Muscle of back (tissue), 11 donors: ENCODE data around the gene C6orf163. TPM values are rescaled to one million over a fixed set of nuclear protein-coding genes. Genes with fewer than 3 reads are reported as not detected.

Experiments used
- DNase-seq, 3 donors: peaks; one replicate each; pipeline versions ENCODE4 v3.0.0 to v3.0.0-alpha.2; 2013
- polyA plus RNA-seq, 10 donors: library from polyadenylated mRNA; unstranded; fragments of 120-200 nt; gene quantifications; one replicate each; pipeline ENCODE4 v1.2.1, GENCODE V29; 2013; ENCODE audit not compliant: insufficient read length in 10 of 10

C6orf163 gene
- polyA plus RNA-seq, 10 donors, result 0.81 to 2.6 (median 1.4) TPM

DNA sequence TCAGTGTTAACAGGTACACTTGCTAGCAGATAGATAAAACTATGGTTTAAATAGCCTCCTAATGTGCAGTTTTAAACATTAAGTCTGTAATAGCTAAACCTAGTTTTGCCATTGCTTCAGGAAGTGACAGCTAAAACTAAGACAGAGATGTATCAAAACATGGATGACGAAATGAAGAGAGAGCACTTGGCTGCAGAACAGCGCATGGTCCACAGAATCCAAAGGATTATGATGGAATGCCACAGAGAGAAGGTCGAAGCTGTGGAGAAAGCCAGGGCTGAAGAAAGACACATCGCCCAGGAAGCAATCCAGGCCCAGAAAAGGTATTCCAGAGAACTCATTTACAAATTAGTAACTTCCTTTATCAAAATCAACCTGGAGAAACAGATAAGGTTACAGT, 11.6 kb downstream of the C6orf163 start:
- no peak for DNase-seq

DNA sequence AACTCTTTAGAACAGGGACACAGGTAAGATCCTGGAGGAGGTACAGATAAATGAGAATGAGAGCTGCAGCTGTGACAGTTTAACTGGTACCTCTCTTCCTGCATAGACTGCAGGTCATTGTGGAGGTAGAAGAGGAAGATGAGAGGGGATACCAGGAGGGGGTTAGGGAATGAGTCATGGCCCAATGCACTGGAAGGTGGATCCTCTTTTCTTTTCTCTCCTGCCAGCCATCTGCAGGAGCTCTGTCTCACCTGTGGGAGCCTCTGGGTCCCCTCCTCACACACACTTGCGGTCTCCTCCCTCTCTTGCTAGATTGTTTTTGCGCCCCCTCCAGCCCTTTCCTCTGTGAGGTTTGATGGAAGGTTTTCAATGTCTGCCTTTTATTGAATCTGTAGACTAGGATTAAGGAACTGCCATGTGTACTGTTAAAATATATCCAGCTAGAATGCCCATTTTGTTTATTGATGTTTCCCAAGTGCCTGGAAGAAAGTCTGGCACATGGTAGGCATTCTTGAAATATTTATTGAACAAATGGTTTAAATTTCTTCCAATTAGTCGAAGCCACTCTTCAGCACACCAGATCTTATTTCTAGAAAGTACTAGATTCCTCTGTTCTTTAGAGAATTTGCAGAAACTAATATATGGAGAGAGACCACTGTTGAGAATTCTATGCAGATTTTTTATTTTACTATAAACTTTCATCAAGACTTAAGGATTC, 13.0 kb downstream of the C6orf163 start:
- DNase-seq, result no peak

DNA sequence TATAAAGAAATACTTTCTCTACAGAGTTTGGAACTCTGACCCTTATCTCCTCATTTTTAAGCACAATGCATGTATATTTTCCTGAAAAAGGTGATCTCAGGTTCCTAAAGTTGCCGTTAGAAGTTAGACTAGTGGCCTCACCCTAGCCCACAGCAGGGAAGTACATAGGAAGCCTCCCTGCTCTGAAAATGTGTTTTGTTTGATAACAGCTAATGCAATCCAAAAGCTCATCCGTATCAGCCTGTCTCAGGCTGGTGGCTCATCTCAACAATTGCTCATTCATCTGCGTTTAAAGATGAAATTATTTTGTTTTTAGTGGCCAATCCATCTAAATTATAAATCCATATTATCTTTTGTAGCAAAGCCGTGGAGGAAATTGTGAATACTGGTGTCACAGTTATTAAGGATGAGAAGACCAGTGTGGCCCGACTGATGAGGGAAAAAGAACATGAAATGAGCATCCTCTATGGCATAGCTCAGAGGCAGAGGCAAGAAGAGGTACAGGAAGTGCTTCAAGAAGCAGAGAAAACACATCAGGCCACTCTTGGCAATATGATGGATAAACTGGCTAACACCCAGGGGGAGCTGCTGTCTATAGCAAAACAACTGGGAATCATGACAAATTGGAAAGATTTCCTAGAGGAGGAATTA, 20.1 kb downstream of the C6orf163 start:
- no peak for DNase-seq

DNA sequence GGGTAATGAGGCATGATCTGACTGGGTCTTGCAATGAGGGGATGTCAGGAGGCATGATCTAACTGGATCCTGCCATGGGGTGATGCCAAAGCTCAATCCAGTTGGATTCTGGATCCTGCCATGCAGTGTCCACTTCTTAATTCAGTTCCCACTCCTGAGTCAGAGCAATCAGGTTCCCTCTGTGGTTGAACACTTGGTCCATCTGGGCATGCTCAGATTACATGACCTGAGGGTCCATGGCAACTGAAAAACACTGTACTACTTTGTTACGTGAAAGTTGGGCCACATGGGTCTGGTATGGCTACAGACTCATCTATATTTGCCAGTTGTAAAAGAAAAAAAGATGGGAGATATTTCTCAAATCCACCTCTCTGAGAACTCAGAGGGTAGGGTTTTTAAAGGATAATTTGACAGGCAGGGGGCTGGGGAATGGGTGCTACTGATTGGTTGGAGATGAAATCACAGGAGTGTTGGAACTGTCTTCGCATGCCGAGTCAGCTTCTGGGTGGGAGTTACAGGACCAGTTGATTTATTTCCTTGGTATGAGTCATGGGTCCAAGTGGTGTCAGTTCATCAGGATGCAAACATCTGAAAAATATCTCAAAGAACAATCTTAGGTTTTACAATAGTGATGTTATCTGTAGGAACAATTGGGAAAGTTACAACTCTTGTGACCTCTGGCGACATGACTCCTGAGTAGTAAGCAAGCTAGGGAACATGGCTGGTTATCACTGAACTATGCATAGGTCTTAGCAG, 21.6 kb downstream of the C6orf163 start:
- peak in 1 of 3 donors; percentile 3 for DNase-seq

DNA sequence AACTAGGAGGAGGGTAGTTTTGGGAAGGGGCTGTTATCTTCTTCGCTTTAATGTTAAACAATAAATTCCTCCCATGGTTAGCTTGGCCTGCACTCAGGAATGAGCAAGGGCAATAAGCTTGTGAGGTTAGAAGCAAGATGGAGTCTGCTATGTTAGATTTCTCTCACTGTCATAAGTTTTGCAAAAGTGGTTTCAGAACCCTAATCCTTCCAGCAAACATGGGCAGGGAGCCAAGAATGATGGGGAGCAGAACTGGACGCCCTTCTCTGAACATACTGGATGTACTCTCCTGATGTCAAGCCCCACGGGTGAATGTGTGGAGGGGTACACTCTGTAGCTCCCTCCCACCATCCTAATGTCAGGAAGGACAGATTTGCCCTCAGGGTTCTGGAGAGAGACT, 22.3 kb downstream of the C6orf163 start:
- DNase-seq, result no peak

DNA sequence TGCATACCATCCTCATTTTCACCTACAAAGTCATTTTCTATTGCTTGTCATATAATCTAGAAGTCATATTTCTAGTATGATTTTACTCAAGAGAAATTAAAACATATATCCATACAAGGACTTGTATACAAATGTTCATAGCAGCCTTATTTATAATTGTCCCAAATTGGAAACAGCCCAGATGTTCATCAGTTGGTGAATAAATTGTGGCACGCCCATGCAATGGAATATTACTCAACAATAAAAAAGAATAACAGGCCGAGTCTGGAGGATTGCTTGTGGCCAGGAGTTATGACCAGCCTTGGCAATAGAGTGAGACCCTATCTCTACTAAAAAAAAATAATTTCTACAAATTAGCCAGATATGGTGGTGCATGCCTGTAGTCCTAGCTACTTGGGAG, 28.8 kb downstream of the C6orf163 start:
- no peak for DNase-seq

DNA sequence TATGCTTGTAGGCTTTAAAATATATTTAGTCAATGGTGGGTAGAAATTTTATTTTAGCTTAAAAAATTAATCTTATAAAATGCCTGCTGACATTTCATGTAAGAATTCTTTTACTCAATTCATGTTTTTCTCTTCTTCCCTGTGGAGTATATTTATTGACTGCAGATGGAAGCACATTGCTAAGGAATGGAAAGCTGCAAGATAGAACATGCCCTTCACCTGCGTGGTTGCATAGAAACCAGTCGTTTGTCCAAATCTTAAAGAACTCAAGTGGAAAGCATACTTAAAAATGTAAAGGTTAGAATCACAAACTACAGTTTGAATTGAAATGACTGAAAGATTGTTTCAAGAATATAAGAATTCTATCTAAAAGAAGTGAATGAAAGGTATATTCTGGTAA, 30.7 kb downstream of the C6orf163 start:
- DNase-seq, result no peak

DNA sequence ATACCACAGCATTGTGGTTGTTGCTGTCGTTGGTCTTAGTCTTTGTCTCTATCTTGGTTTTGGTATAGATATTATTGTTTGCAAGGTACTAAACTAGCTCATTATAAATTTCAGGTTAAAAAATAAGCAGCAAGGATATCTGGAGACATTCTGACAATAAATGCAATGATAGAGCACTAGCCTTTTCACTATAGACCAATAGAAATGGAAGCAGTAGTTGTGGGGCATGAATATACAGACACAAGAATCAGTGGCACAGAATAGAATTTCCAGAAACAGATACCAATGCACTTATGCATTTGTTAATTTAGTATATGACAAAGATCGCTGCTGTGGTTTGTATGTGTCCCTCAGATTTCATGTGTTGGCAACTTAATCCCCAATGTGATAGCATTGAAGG, 32.0 kb downstream of the C6orf163 start:
- DNase-seq, result no peak

DNA sequence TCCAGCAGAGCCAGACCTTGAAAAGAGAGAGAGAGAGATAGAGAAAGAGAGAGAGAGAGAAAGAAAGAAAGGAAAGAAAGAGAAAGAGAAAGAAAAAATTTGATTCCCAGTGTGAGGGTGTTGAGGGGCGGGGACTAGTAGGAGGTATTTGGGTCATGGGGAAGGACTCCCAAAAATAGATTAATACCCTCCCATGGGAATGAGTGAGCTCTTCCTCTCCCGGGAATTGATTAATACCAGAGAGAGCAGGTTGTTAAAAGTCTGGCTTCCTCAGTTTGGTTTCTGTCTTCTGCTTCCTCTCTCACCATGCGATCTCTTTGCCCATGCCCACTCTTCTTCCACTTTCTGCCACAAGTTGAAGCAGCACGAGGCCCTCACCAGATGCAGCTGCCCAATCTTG, 34.3 kb downstream of the C6orf163 start:
- DNase-seq, result no peak

DNA sequence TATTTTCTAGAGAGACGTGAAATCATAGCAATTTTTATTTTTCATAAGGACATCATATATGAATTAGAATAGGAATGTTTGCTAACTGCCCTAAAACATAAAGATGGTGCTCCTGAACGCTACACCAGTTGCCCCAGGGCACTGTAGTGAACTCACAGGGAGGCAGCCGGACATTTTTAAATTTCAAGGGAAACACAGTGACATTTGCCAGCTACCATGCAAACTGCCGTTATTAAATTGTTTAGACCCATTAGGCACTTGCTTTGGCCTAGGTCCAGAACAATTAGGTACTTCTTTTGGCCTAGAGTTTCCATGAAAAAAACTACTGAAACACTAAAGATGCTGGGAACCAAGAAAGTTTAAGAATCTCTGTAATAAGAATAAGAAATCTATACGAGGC, 38.2 kb downstream of the C6orf163 start:
- DNase-seq, result no peak

DNA sequence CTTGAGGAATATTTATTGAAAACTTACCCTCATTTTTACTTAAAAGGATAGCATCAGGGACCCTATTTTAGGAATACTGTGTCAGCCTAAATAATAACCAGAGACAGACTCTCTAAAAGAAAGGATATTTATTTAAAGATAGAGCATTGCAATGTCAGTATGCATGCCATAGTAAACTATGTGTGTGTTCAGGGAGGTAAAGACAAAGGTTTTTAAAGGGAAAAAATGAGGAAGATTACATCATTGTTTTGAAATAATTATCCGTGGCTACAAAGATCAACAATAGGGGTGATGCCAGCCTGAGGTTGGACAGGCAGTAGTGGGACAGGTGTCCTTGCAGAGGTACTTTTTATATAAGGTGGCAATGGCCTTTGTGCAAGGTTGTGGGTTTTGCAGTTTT, 39.4 kb downstream of the C6orf163 start:
- no peak for DNase-seq

DNA sequence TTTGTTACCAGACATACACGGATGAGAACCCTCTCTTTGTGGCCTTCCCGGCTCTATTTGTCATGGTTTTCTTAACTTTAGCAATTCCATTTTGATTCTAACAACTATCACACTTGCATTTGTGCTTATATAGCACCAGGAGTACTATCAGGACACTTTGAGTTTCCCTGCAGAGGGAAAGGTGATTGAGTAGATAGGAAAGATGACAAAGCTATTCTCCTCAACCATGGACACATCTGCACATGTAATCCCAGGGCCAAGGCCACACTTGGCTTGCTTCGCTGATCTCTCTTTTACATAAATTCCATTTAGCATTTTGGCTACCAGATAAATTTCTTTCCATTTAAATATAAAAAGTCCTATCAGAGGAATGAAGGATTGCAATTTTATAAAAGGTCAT, 39.8 kb downstream of the C6orf163 start:
- DNase-seq, result no peak

DNA sequence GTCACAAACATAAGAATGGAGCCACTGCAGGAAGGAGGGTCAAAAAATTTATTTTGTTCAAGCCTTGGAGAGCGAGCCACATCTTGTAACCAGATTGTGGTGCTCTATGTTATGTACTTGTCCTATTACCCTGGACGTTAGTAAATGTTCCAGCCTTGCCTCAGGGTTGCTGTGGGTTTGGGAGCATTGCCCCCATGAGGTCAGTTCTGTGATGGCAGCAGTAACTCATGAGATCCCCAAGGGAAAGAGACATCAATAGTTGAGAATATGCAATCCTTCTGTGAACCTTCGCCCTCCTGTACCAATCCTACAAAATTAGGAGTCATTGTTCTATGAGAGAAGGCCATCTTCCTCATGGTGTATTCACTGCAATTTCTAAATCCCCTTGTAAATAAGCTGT, 46.7 kb downstream of the C6orf163 start:
- no peak for DNase-seq

DNA sequence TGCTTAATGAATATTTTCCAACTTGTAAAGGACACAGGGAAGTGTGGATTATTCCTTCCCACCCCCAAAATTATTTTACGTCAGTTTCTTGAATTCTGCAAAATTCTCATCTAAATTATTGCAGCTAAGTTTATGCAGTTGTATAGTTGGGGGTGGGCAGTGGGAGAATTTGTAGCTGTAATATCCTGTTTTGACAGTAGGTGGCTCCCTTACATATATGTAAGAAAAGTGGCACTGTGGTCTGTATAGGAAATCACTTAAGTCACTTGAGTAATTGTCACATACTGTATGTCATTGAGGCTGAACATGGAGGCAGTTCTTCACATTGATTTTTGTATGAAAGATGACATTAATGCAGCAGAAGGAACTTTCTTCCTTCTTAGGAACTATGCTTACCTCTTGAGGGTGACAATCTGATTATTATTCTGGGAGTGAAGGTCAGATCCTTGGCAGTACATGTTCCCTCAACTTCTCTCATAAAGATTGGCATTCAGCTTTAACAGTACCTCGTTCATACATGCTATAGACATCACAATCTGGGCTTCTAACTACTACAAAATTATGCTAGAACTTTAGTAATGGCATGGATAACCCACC, 48.5 kb downstream of the C6orf163 start:
- DNase-seq, result peak; percentile 31 to 74 (median 68)

DNA sequence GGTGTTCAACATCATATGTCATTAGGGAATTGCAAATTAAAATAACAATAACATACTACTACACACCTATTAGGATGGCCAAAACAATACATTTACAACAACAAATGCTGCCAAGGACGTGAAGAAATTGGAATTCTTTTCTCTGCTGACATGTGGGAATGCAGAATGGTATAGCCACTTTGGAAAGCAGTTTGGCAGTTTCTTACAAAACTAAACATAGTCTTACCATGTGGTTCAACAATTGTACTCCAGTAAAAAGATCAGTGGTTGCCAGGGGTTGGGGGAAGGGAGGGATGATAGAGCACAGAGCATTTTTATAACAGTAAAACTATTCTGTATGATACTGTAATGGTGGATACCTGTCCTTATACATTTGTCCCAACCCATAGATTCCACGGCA, 50.8 kb downstream of the C6orf163 start:
- DNase-seq, result no peak

DNA sequence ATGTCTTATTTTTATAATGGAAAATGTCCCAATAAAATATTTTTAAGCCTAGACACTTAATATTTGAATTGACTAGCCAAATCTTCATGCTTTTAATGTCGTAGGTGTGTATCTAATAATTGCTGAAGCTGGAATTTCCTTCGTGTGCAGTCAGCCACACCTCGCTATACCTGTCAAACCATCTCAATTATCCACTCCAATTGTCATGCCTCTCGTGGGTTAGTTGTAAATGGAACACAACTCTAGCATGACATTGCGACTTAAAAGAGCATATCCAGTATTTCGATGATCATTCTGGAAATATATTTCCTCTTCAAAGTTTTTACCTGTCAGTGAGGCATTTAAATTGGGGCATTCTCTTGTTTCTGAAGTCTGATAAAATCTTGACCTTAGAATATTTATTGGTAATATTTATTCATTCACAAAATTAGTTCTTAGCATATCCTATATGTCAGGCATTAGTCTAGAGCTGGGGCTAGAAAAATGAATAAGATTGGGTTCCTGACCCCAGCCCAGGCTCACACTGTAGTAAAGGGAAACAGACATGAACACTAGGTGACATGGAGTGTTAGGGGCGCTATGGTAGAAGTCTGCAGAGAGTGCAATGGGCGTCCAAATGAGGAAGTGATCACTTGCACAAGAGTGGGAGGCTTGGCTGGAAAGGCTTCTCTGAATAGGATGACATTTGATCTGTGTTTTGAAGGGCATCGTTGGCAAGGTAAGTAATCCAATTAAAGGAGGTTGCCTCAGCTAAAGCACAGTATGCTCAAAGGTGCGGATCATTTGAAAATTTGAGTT, 52.2 kb downstream of the C6orf163 start:
- DNase-seq, result no peak

DNA sequence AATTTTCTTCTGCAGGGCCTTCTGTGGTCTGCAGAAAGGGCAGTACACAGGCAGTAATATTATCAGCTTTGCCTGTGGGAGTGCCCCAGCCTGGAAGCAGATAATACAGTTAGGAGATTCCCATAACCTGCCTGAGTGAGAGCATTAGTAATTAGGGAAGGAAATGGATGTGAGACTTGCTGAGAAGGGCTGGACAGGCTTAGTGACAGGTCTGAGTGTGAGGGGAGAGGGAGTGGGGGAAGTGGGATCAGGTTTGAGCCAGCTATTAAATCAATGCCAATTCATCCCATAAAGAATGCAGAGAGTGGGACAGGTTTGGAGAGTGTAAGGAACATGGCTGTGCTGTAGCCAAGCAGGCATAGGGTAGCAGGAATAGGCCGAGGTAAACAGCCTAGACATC, 53.0 kb downstream of the C6orf163 start:
- DNase-seq, result no peak

DNA sequence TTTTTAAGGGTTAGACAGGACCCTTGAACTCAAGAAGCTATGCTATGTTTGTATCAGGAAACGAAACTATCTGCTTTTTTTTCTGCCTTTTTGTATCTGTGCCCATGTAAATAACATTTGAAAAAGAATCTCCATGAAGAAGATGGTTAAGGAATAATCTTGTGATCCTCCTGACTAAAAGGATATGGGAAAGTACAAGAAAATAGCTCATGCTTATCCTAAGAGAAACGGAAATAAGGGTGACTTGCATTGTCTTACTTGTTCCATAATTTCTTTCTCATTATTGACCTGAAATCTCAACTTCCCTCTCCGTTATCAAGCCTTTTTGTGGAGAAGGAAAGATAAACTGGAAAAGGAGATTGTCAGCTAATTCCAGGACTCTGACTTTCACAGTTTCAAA, 57.2 kb downstream of the C6orf163 start:
- DNase-seq, result no peak

DNA sequence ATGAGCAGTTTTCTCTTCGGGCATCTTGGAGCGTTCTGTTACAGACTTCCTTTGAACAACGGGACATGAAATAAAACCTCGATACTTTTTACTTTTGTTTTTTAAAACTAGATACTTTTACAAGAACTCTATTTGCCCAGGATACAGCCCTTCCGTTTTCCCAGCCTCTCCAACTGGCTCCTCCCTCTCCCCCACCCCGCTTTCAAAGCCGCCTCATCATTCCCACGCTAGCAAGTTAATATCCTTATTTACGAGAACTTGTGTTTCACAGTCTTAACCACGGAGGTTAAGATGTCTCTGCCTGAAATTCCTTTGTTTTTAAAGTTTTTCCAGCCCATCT, 62.9 kb downstream of the C6orf163 start:
- no peak for DNase-seq

DNA sequence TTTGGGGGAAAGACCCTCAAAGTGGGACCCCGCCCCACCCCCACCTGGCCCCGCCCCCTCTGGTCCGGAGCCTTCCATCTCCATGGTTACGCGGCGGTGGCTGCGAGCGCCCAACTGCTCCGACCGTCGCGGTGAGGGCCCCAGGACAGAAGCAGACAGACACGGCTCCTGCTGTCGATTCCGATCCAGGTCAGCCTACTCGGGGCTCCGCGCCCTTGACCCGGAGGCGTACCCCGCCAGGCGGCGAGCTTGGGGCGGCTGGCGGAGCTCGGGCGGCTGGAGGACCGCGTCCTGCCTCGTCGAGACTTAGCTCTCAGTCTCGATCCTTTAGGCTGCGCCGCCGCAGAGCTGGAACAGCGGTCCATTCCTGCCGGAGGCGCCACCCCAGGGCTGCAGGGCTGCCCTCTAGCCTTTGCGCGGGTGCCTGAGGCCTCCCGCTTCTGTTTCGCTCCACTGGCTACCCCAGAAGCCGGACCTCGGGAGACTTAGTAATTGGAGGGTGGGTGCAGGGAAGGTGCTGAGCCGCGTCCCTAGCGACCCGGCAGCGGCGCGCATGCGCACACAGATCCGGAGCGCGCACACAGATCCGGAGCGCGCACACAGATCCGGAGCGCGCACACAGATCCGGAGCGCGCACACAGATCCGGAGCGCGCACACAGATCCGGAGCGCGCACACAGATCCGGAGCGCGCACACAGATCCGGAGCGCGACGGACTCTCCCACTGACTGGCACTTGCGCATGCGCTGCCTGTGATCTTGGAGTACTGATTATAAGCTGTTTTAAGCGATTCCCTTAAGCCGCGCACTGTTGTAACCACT, 63.5 kb downstream of the C6orf163 start, which contains the start of gene CFAP206:
Gene CFAP206, plus strand, starts transcription at position 72 of the 820 bp plus-strand sequence. CDS start 1,868 bp downstream, outside the sequence.
- DNase-seq, result peak; percentile 73 to 96 (median 82)

DNA sequence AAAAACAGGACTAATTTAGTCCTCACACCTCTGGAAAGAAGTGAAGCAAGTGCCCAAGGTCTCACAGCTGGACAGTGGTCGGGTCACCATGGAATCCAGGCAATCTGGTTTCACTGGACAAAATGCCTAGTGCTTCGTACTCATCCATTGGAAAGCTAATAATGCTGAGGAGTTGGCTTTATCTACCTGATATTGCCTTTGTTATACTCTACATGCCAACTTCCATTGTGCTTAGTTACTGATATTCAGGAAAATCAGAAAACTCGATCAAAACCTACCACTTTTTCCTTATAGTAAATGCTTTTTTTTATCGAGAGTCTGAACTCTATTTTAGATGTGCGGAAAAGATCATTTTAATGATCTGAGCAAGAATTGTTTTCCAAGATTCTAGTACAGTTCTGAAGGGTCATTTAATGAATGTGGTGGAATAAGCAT, 64.1 kb downstream of the C6orf163 start:
- DNase-seq, result no peak
